ENCODE measurements around the gene PITPNM3.

The PITPNM3 gene

DNA sequence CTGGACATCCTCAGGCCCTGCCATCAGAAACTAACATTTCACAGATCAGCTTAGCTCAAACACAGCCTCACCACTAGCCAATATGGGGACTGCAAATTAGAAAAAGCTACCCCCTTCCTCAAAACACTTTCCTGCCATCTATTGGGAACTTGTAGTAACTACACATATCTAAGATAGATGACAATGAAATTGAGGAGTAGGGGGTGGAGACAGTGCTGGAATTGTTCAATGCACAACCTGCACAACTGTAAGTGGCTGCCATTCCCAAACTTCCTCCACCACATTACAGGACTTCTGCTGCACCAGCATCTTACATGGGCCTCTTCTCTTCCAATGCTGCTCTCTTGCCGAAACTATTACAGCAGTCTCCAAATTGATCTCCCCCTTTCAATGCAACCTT lies 143.3 kb downstream of the PITPNM3 start:
- in situ Hi-C loops (cut with MboI; ENCODE audit: low sequenced_read_pairs, unreplicated experiment): loop anchor here (25.0 kb wide), 1 partner anchor 701 kb away; no protein-coding TSS in a partner anchor
- peak; percentile 69 for DNase-seq (ENCODE audit: low spot score)
- TF ChIP-seq, protein P1, sequence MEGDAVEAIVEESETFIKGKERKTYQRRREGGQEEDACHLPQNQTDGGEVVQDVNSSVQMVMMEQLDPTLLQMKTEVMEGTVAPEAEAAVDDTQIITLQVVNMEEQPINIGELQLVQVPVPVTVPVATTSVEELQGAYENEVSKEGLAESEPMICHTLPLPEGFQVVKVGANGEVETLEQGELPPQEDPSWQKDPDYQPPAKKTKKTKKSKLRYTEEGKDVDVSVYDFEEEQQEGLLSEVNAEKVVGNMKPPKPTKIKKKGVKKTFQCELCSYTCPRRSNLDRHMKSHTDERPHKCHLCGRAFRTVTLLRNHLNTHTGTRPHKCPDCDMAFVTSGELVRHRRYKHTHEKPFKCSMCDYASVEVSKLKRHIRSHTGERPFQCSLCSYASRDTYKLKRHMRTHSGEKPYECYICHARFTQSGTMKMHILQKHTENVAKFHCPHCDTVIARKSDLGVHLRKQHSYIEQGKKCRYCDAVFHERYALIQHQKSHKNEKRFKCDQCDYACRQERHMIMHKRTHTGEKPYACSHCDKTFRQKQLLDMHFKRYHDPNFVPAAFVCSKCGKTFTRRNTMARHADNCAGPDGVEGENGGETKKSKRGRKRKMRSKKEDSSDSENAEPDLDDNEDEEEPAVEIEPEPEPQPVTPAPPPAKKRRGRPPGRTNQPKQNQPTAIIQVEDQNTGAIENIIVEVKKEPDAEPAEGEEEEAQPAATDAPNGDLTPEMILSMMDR (IDR thresholded peaks at IDR 0.05; ENCODE audit: borderline replicate concordance, control extremely low read depth, extremely low read depth, insufficient read depth, missing control alignments): no peak

DNA sequence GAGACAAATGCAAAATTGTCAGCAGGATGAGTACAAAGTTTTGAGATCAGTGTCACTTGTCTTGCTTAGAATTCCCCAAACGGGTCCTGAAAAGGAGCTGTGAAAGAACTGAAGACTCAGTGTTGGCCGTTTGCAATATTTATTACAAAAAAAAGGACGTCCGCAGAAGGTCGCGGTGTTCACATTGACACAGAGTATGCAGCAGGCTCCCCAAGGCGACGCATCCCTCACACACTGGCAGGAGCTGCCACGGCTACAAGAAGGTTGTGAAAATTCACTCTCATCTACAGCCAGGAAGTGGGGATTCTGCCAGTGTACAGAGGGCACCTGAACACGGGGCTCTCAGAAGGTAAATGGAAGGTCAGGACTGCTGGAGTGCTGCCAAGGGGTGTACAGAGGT lies 147.6 kb downstream of the PITPNM3 start:
- DNase-seq (ENCODE audit: low spot score): no peak
- in situ Hi-C loops (cut with MboI; ENCODE audit: low sequenced_read_pairs, unreplicated experiment): loop anchor here (10.0 to 25.0 kb wide), 2 partner anchors 696 to 824 kb away; partner anchors contain the start of gene NLRP1
- TF ChIP-seq, protein P1 (IDR thresholded peaks at IDR 0.05; ENCODE audit: borderline replicate concordance, control extremely low read depth, extremely low read depth, insufficient read depth, missing control alignments): no peak

DNA sequence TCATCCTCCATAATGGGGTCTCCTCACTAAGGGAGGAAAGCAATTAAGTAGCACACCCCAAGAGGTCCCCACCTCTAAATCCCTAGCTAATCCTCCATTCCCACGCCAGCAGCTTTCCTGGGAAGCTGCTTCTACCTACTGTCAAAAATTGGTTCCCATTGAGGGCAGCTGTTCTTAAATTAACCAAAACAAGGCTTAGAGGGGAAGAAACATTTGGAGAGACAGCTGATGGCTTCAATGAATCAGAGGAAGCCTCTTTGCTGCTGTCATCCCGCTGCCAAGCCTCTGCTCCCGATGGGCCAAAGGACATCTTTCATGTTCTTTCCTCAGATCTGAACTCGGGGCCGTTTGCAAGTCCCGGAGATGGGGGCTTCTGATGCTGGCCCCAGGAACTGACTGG lies 148.1 kb downstream of the PITPNM3 start:
- in situ Hi-C loops (cut with MboI; ENCODE audit: low sequenced_read_pairs, unreplicated experiment): loop anchor here (10.0 to 25.0 kb wide), 2 partner anchors 696 to 823 kb away; partner anchors contain the start of gene NLRP1
- TF ChIP-seq, protein P1 (IDR thresholded peaks at IDR 0.05; ENCODE audit: borderline replicate concordance, control extremely low read depth, extremely low read depth, insufficient read depth, missing control alignments): no peak
- no peak for DNase-seq (ENCODE audit: low spot score)

DNA sequence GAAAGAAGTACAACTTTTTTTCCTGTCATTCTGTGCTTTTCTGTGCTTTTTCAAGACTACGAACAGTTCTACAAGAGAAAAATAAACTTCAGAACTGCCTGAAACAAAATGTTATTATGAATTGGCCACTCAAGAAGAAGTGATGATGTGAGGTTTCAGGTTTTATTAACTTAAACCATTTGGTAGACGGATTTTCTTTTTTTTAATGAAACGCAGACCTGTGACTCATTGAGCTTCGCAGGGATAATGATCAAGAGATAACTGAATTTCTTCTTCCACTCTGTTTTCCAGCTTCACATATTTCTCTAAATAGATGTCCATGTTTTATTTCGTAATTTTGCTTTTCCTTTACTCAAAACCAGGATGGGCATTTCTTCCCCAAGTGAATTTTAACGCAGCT lies 154.1 kb downstream of the PITPNM3 start:
- in situ Hi-C loops (cut with MboI; ENCODE audit: low sequenced_read_pairs, unreplicated experiment): loop anchor here (10.0 to 25.0 kb wide), 2 partner anchors 690 to 817 kb away; partner anchors contain the start of gene NLRP1
- no peak for DNase-seq (ENCODE audit: low spot score)

More for the DNA sequence above, 154.1 kb downstream of the PITPNM3 start:
- TF ChIP-seq, protein P1 (IDR thresholded peaks at IDR 0.05; ENCODE audit: borderline replicate concordance, control extremely low read depth, extremely low read depth, insufficient read depth, missing control alignments): no peak
